Loucy (cell line): ENCODE results near the gene OR52E4.

ENCODE experiments used
- H2AFZ ChIP-seq: fragments of 200-600 bp; sonication (generic); 2 replicates; pipeline ENCODE4 v1.6.0; 2016; ENCODE audit warnings: antibody characterized with exemption, mild to moderate bottlenecking, low read length, moderate library complexity
- H3F3A ChIP-seq: fragments of 200-600 bp; 2 replicates; pipeline ENCODE4 v1.6.0; 2016; ENCODE audit warnings: antibody characterized with exemption, low read depth, mild to moderate bottlenecking
- H3K27me3 ChIP-seq: fragments of 200-600 bp; sonication (generic); 2 replicates; pipeline ENCODE4 v1.6.1; 2014; ENCODE audit warnings: low read length, mild to moderate bottlenecking; ENCODE audit not compliant: insufficient read depth, poor library complexity, severe bottlenecking
- H3K36me3 ChIP-seq: fragments of 200-600 bp; sonication (generic); 2 replicates; pipeline ENCODE4 v1.6.1; 2016; ENCODE audit warnings: low read length; ENCODE audit not compliant: insufficient read depth
- H3K4me1 ChIP-seq: fragments of 200-600 bp; sonication (generic); 2 replicates; pipeline ENCODE4 v1.5.1; 2014; ENCODE audit warnings: low read length, mild to moderate bottlenecking; ENCODE audit not compliant: insufficient read depth, poor library complexity, severe bottlenecking
- H3K4me2 ChIP-seq: fragments of 200-600 bp; sonication (generic); 2 replicates; pipeline ENCODE4 v1.6.0; 2014; ENCODE audit warnings: antibody characterized with exemption, low read length, low read depth, mild to moderate bottlenecking; ENCODE audit not compliant: poor library complexity, severe bottlenecking
- H3K4me3 ChIP-seq: fragments of 200-600 bp; sonication (generic); 2 replicates; pipeline ENCODE4 v1.5.1; 2014; ENCODE audit warnings: low read length, mild to moderate bottlenecking, mixed read lengths; ENCODE audit not compliant: poor library complexity, severe bottlenecking
- H3K79me2 ChIP-seq: fragments of 200-600 bp; sonication (generic); 2 replicates; pipeline ENCODE4 v1.6.1; 2014; ENCODE audit warnings: low read length; ENCODE audit not compliant: insufficient read depth
- H3K9ac ChIP-seq: fragments of 200-600 bp; sonication (generic); 2 replicates; pipeline ENCODE4 v1.6.0; 2014; ENCODE audit warnings: mild to moderate bottlenecking, low read depth, low read length, moderate library complexity; ENCODE audit not compliant: poor library complexity, severe bottlenecking
- H3K9me2 ChIP-seq: fragments of 200-600 bp; sonication (generic); replicated peaks from 2 replicates; pipeline ENCODE4 v1.6.1; 2016; ENCODE audit warnings: low read depth, low read length, mixed read lengths
- H3K9me3 ChIP-seq: fragments of 200-600 bp; sonication (generic); 2 replicates; pipeline ENCODE4 v1.6.1; 2014; ENCODE audit warnings: mild to moderate bottlenecking, antibody characterized with exemption, low read length, low read depth; ENCODE audit not compliant: insufficient read depth
- H4K20me1 ChIP-seq: fragments of 200-600 bp; sonication (generic); 2 replicates; pipeline ENCODE4 v1.6.0; 2014; ENCODE audit warnings: antibody characterized with exemption, low read length, mild to moderate bottlenecking; ENCODE audit not compliant: insufficient read depth, poor library complexity, severe bottlenecking
- EZH2phosphoT487 ChIP-seq: fragments of 200-600 bp; IDR thresholded peaks from 2 replicates; pipeline ENCODE4 v1.6.1; 2018; ENCODE audit warnings: antibody characterized with exemption, mild to moderate bottlenecking, moderate library complexity, borderline replicate concordance
- TF ChIP-seq, protein P1 (sequence below): fragments of 200-600 bp; sonication (generic); conservative IDR thresholded peaks from 2 replicates; pipeline ENCODE4 v1.5.1; 2014; ENCODE audit warnings: mild to moderate bottlenecking, antibody characterized with exemption, low read length

Gene OR52E4

DNA sequence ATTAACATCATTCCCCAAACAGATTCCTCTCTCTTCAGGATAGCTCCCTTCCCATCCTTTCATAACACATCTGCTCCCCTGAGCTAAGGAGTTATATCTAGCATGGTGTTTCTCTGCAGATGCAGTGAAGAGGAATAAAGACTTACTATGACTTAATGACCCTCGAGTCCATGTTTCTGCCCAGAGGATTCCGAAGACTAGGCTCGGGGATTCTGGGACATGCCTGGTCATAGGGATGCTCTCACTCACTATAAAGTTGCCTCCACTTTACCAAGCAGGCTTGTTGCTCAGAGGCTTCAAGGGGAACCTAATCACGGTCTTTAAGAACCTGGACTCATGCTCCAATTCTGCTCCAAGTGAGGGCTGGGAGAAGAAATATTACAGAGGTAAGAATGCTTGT, at the start of gene OR52E4:
TSS of gene OR52E4 (plus strand) at position 301 of the 400 bp plus-strand sequence. CDS start 3,664 bp downstream, outside the sequence.
- H3K4me3 ChIP-seq, result no peak within 1 kb of the TSS
- H3K9me2 ChIP-seq, result no peaks in the 10 kb centered on the region
- no peak within 1 kb of the TSS for H3K9ac ChIP-seq
- no peaks in the 10 kb centered on the region for H4K20me1 ChIP-seq
- H3K27me3 ChIP-seq, result no peaks in the 10 kb centered on the region
- H3K36me3 ChIP-seq, result no peaks in the 10 kb centered on the region
- no peaks in the 10 kb centered on the region for H3K9me3 ChIP-seq
- no peak within 1 kb of the TSS for H2AFZ ChIP-seq
- no peaks in the 10 kb centered on the region for H3F3A ChIP-seq
- H3K4me2 ChIP-seq, result no peak within 1 kb of the TSS
- no peak for TF ChIP-seq EZH2phosphoT487
- no peaks in the 10 kb centered on the region for H3K4me1 ChIP-seq
- H3K79me2 ChIP-seq, result no peaks in the 10 kb centered on the region

- H3K4me3 ChIP-seq, result no peak overlapping the region
- no peaks in the 10 kb centered on the region for H3K9me3 ChIP-seq
- H4K20me1 ChIP-seq, result no peaks in the 10 kb centered on the region
- H3K4me2 ChIP-seq, result no peak overlapping the region
- H3K9me2 ChIP-seq, result no peaks in the 10 kb centered on the region
- H3K9ac ChIP-seq, result no peak overlapping the region
- H3K36me3 ChIP-seq, result no peaks in the 10 kb centered on the region
- no peaks in the 10 kb centered on the region for H3K4me1 ChIP-seq
- no peaks in the 10 kb centered on the region for H3K27me3 ChIP-seq
- TF ChIP-seq, protein P1, sequence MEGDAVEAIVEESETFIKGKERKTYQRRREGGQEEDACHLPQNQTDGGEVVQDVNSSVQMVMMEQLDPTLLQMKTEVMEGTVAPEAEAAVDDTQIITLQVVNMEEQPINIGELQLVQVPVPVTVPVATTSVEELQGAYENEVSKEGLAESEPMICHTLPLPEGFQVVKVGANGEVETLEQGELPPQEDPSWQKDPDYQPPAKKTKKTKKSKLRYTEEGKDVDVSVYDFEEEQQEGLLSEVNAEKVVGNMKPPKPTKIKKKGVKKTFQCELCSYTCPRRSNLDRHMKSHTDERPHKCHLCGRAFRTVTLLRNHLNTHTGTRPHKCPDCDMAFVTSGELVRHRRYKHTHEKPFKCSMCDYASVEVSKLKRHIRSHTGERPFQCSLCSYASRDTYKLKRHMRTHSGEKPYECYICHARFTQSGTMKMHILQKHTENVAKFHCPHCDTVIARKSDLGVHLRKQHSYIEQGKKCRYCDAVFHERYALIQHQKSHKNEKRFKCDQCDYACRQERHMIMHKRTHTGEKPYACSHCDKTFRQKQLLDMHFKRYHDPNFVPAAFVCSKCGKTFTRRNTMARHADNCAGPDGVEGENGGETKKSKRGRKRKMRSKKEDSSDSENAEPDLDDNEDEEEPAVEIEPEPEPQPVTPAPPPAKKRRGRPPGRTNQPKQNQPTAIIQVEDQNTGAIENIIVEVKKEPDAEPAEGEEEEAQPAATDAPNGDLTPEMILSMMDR, result no peak
- TF ChIP-seq EZH2phosphoT487, result no peak
- H3F3A ChIP-seq, result no peaks in the 10 kb centered on the region
- no peaks in the 10 kb centered on the region for H3K79me2 ChIP-seq
- H2AFZ ChIP-seq, result no peak overlapping the region
Observed at GRCh38 chr11:5831196-5831829, 49.1 kb upstream of the OR52E4 start.

GRCh38 chr11:5833446-5833845, 47.0 kb upstream of the OR52E4 start:
- Histone ChIP-seq H3K9me2 (no peaks in the 10 kb centered on the region), H3K36me3 (no peaks in the 10 kb centered on the region), H4K20me1 (no peaks in the 10 kb centered on the region), H3K4me3 (no peak overlapping the region), H3K4me1 (no peaks in the 10 kb centered on the region), H3K4me2 (no peak overlapping the region), H3K9ac (no peak overlapping the region), H3K27me3 (no peaks in the 10 kb centered on the region), H3K9me3 (no peaks in the 10 kb centered on the region), H2AFZ (no peak overlapping the region), H3K79me2 (no peaks in the 10 kb centered on the region), H3F3A (no peaks in the 10 kb centered on the region)
- TF ChIP-seq EZH2phosphoT487, result no peak
- TF ChIP-seq, protein P1, result no peak

DNA sequence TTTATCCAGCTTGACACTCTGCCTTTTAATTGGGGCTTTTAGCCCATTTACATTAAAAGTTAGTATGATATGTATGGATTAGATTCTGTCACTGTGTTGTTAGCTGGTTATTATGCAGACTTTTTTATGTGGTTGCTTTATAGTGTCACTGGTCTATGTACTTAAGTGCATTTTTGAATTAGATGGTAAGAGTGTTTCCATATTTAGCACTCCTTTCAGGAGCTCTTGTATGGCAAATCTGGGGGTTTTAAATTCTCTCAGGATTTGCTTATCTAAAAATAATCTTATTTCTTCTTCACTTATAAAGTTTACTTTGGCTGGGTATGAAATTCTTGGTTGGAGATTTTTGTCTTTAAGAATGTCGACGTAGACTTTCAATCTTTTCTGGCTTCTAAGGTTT, 42.7 kb upstream of the OR52E4 start:
- Histone ChIP-seq H3K36me3 (no peaks in the 10 kb centered on the region), H3K27me3 (no peaks in the 10 kb centered on the region), H3F3A (no peaks in the 10 kb centered on the region), H3K4me2 (no peak overlapping the region), H3K79me2 (no peaks in the 10 kb centered on the region), H3K9me2 (no peaks in the 10 kb centered on the region), H3K4me1 (no peaks in the 10 kb centered on the region), H2AFZ (no peak overlapping the region), H3K9ac (no peak overlapping the region), H3K9me3 (no peaks in the 10 kb centered on the region), H3K4me3 (no peak overlapping the region), H4K20me1 (no peaks in the 10 kb centered on the region)
- TF ChIP-seq EZH2phosphoT487, result no peak
- TF ChIP-seq, protein P1, result no peak
